ENCODE data around the gene RNF214. TPM values are rescaled to one million over a fixed set of nuclear protein-coding genes. Genes with fewer than 3 reads are reported as not detected.
"Not testable (repeated sequence)": the region's sequence is repeated elsewhere in the genome, so short reads cannot be mapped to it uniquely, and the experiment has no call there.

RNF214 gene
- total RNA-seq (33.6 and 36.1 TPM in 2 replicates), polyA plus RNA-seq (12.5 and 16.0 TPM in 2 replicates), polyA minus RNA-seq (5.4 and 8.1 TPM in 2 replicates)
- total RNA-seq (2013) = 9.0 TPM

- H3K9me3 ChIP-seq (ENCODE audit: control extremely low read depth in 1 of 3, control insufficient read depth in 2 of 3, insufficient read depth in 1 of 3, low read length in 2 of 3) = peaks cover 0 to 3% (median 0%) of the 10 kb centered on the region in 3 donors
- H3K4me1 ChIP-seq (ENCODE audit: control insufficient read depth in 2 of 2, insufficient read depth in 2 of 2, low read length in 2 of 2) = peaks cover 34 to 38% of the 10 kb centered on the region in 2 donors
- H3K4me3 ChIP-seq (ENCODE audit: control extremely low read depth in 1 of 5, extremely low read depth in 1 of 5, insufficient read depth in 1 of 5, low read depth in 2 of 5, low read length in 4 of 5) = peak within 1 kb of the TSS; percentile 64 to 99 (median 91)
- no peaks in the 10 kb centered on the region for H3K27me3 ChIP-seq (replicated peaks in 1 of 4; ENCODE audit: control extremely low read depth in 1 of 4, control insufficient read depth in 3 of 4, insufficient read depth in 4 of 4, low read length in 3 of 4)
- Mint-ChIP-seq H3K27ac (peak within 1 kb of the TSS; percentile 99), H3K27me3 (no peaks in the 10 kb centered on the region), H3K4me1 (peaks cover 48% of the 10 kb centered on the region), H3K4me3 (peak within 1 kb of the TSS; percentile 95), H3K9me3 (ENCODE audit: insufficient read depth) (no peaks in the 10 kb centered on the region)
- CTCF ChIA-PET = interaction anchor here (0.7 to 19.9 kb wide), 10 partner anchors 21 to 719 kb away, joined by 3 to 309 read pairs (median 4); partner anchors contain the start of genes PAFAH1B2, SIDT2 and SIK3
- H3K36me3 ChIP-seq (replicated peaks in 1 of 2; ENCODE audit: control extremely low read depth in 1 of 2, control insufficient read depth in 1 of 2, extremely low read depth in 1 of 2, insufficient read depth in 2 of 2, low read length in 1 of 2) = peaks cover 3 to 35% of the 10 kb centered on the region in 2 experiments
- peaks cover 52% of the 10 kb centered on the region for H3K79me2 ChIP-seq (ENCODE audit: control insufficient read depth, insufficient read depth, low read length)
- H3K9ac ChIP-seq (ENCODE audit: low read length) = peak within 1 kb of the TSS; percentile 74
- TF ChIP-seq CTCF (IDR thresholded peaks at IDR 0.05) (peak; percentile 83), EZH2 (IDR thresholded peaks at IDR 0.05; ENCODE audit: borderline replicate concordance, insufficient read depth, low read depth, low read length, poor library complexity, severe bottlenecking) (no peak)
- under 1% methylated on average over 54 of the region's 94 CpGs for WGBS (ENCODE audit: insufficient coverage)
- peak within 1 kb of the TSS; percentile 85 for H2AFZ ChIP-seq (ENCODE audit: insufficient read depth, low read depth, low read length, poor library complexity, severe bottlenecking)
- POLR2A ChIA-PET = interaction anchor here (0.6 to 1.8 kb wide), 3 partner anchors 9 to 88 kb away, joined by 4 to 5 read pairs (median 5); partner anchors contain the start of genes PAFAH1B2 and SIDT2
- ATAC-seq (ENCODE audit: low read depth) (peak; percentile 78), DNase-seq (peak; percentile 89)
- no peaks in the 10 kb centered on the region for H4K20me1 ChIP-seq (ENCODE audit: control insufficient read depth, insufficient read depth, low read length, poor library complexity, severe bottlenecking)
- intact Hi-C loops (cut with micrococcal nuclease) = loop anchor here (1.0 to 5.0 kb wide), 6 partner anchors 51 to 585 kb away; partner anchors contain the start of genes PAFAH1B2, SIK3 and ZPR1
- H3K4me2 ChIP-seq (replicated peaks; ENCODE audit: low read depth, low read length, poor library complexity, severe bottlenecking) = peak within 1 kb of the TSS; percentile 96
- H3K27ac ChIP-seq (ENCODE audit: low read length in 2 of 2) = peak within 1 kb of the TSS; percentile 82 to 84
Measured at GRCh38 chr11:117232092-117232878, at the start of gene RNF214. Gene RNF214, plus strand, starts transcription at chr11:117232671. Its CDS starts 1,602 bp downstream, at chr11:117234273.

GRCh38 chr11:117183178-117183577 lies 49.3 kb upstream of the RNF214 start:
- intact Hi-C loops (cut with micrococcal nuclease); H2AFZ ChIP-seq (ENCODE audit: insufficient read depth, low read depth, low read length, poor library complexity, severe bottlenecking); H3K4me2 ChIP-seq (replicated peaks; ENCODE audit: low read depth, low read length, poor library complexity, severe bottlenecking); H3K4me3 Mint-ChIP-seq; H3K27ac ChIP-seq (ENCODE audit: low read length in 2 of 2); H3K27ac Mint-ChIP-seq; H3K4me3 ChIP-seq (ENCODE audit: control extremely low read depth in 1 of 5, extremely low read depth in 1 of 5, insufficient read depth in 1 of 5, low read depth in 2 of 5, low read length in 4 of 5); H3K27me3 ChIP-seq (replicated peaks in 1 of 4; ENCODE audit: control extremely low read depth in 1 of 4, control insufficient read depth in 3 of 4, insufficient read depth in 4 of 4, low read length in 3 of 4); H3K27me3 Mint-ChIP-seq; H3K9me3 Mint-ChIP-seq (ENCODE audit: insufficient read depth); DNase-seq; ATAC-seq (ENCODE audit: low read depth); H3K9ac ChIP-seq (ENCODE audit: low read length); H3K9me3 ChIP-seq (ENCODE audit: control extremely low read depth in 1 of 3, control insufficient read depth in 2 of 3, insufficient read depth in 1 of 3, low read length in 2 of 3); H4K20me1 ChIP-seq (ENCODE audit: control insufficient read depth, insufficient read depth, low read length, poor library complexity, severe bottlenecking): not testable (repeated sequence)
- peaks cover 56 to 68% of the 10 kb centered on the region in 2 donors for H3K4me1 ChIP-seq (ENCODE audit: control insufficient read depth in 2 of 2, insufficient read depth in 2 of 2, low read length in 2 of 2)
- 97% methylated on average over 6 of the region's 13 CpGs for WGBS (ENCODE audit: insufficient coverage)
- peaks cover 67% of the 10 kb centered on the region for H3K4me1 Mint-ChIP-seq
- ChIA-PET CTCF (interaction anchor here (0.9 to 14.8 kb wide), 3 partner anchors 14 to 40 kb away, joined by 3 to 309 read pairs (median 26); partner anchors contain the start of genes PCSK7 and RNF214), POLR2A (interaction anchor here (1.0 to 1.2 kb wide), 2 partner anchors 22 to 46 kb away, joined by 3 read pairs; no protein-coding TSS in a partner anchor)
- peaks cover 0 to 51% of the 10 kb centered on the region in 2 experiments for H3K36me3 ChIP-seq (replicated peaks in 1 of 2; ENCODE audit: control extremely low read depth in 1 of 2, control insufficient read depth in 1 of 2, extremely low read depth in 1 of 2, insufficient read depth in 2 of 2, low read length in 1 of 2)
- peaks cover 49% of the 10 kb centered on the region for H3K79me2 ChIP-seq (ENCODE audit: control insufficient read depth, insufficient read depth, low read length)
